Fibroblast of skin of right biceps (primary cell): ENCODE results near the gene UBAP2.

ENCODE experiments used
- DNase-seq: peaks from one replicate; pipeline ENCODE4 v3.0.0-alpha.2; 2013

UBAP2 gene

GRCh38 chr9:33921967-33922895 lies 126.5 kb downstream of the UBAP2 start:
- no peak for DNase-seq

GRCh38 chr9:33919276-33919897 lies 129.3 kb downstream of the UBAP2 start:
- no peak for DNase-seq

- DNase-seq, result no peak
Measured at GRCh38 chr9:33917036-33917435, 131.7 kb downstream of the UBAP2 start.

DNA sequence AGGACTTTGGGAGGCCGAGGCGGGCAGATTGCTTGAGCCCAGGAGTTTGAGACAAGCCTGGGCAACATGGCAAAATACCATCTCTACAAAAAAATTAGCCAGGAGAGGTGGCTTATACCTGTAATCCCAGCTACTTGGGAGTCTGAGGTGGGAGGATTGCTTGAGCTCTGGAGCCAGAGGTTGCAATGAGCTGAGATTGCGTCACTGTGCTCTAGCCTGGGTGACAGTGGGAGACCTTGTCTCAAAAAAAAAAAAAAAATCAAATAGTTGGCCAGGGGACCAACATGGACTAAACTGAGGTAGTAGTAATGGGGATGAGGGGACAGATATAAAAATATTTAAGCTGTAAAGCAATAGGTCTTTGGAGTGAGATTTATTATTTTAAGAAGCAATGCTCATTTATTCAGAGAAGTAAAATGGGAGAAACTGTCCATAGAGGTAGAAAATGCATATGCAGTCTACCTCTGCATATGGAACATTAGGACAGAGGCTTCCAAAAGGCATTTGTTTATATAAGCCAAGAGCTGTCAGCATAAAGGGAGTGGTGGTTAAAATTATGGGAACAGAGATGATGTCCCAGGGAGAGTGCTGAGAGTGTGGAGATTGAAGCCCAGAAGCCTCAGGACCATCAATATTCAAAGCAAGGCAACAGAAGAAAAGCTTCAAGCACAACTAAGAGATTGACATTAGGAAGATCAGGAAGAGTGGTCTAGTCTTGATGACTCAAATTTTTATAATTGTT lies 133.6 kb downstream of the UBAP2 start:
- DNase-seq, result no peak

DNA sequence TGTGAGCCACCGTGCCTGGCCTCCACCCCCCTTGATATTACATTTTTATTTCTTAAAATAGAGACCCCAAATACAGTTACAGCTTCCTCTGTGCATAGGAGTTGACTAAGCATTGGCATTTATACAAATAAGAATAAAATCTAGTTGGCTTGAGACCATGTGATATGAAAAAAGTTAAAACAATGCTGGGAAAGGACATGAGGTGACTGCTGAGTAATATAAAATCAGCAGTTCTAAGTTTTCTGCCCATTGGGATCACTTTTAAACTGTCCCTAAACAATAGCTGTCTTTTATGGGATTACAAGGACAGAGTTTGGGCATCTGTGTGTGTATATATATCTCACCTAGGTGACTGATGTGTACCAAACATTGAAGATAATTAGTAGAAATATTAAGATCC lies 135.1 kb downstream of the UBAP2 start:
- no peak for DNase-seq

DNA sequence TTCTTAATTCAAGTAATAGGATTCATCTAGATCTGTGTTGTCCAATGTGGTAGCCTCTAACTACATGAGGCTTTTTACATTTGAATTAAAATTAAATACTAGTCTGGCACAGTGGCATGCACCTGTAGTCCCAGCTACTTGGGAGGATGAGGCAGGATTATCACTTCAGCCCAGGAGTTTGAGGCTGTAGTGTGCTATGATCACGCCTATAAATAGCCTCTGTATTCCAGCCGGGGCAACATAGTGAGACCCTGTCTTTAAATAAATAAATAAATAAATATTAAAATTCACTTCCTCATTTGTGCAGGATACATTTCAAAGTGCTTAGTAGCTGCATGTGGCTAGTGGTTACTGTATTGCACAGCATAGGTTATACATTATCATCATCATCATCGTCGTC lies 139.9 kb downstream of the UBAP2 start:
- no peak for DNase-seq

DNA sequence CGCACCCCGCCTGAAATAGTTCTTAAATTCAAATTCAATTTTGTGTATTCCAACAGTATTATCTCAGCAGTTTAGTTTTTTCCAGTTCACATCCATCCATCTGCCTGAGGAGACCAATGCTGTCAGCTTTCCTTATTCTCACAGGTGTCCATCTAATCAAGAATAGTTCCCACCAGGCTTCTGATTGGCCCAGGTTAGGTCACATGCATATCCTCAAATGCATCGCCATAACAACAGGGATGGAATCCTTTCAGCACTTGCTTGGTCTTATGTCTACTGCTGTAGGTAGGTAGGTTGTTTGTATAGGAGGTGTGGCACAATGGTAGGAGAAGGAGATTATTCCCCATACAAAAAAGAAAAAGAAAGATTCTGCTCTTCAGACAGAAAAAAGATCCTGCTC lies 140.6 kb downstream of the UBAP2 start:
- DNase-seq, result no peak

DNA sequence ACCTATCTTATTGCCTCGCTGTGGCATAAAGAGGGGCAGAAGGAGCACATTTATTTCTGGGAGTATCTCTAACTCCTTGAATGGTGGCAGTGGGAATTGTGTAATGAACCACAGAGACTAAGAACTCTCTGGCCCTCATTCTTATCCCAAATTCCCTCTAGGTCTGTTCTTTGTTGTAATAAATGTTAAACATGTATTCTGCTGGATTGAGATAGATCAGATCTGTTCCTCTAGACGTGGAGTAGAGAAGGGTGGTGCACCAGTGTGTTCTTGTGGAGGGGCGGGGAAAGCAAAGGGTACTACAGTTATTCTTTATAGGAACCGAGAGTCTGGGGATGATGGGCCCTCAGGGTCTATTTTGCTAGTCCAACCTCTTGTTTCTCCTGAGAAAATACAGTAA lies 141.3 kb downstream of the UBAP2 start:
- DNase-seq, result no peak

DNA sequence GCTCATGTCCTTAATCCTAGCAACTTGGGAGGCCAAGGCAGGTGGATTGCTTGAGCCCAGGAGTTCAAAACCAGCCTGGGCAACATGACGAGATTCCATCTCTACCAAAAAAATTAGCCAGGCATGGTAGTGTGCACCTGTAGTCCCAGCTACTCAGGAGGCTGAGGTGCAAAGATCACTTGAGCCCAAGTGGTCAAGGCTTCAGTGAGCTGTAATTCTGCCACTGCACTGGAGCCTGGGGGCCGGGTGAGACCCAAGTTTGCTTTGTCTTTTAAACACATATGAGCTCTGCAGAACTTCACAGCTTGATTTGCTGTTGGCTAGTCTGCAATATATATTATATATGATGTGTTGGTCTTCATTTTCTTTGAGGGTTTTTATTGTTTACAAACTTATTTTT lies 141.9 kb downstream of the UBAP2 start:
- no peak for DNase-seq

- DNase-seq, result no peak
Measured at GRCh38 chr9:33905137-33905536, 143.6 kb downstream of the UBAP2 start.

DNA sequence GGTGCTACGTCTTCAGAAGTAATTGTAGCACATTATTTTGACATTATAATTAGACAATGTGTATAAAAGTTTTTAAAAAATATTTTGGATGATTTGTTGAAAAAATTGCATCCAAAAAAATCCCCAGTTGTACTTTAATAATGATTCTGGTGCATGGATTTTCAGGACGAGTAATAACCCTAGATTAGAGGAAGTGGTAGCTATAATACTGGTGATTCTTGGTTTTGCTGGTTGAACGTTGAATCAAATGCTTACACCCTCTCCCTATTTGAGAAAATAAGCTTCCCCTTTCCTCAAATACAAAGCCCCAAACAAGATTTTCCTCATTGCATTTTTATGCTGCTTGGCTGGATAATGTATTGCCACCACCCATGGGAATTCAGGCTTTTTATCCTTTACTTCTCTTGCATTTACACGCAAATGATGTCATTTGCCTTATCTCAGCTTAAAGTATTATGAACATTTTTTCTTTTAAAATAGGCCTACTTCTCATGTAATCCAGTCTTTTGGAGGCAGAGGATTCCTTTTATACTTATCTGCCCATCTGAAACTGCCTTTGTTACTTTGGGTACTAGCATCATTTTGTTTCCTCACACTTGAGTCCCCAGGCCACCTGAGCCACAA lies 145.4 kb downstream of the UBAP2 start:
- DNase-seq, result no peak

GRCh38 chr9:33894316-33894715 lies 154.4 kb downstream of the UBAP2 start:
- DNase-seq, result no peak

GRCh38 chr9:33893861-33894260 lies 154.8 kb downstream of the UBAP2 start:
- DNase-seq, result no peak

GRCh38 chr9:33885948-33886347 lies 162.7 kb downstream of the UBAP2 start:
- DNase-seq, result no peak

DNA sequence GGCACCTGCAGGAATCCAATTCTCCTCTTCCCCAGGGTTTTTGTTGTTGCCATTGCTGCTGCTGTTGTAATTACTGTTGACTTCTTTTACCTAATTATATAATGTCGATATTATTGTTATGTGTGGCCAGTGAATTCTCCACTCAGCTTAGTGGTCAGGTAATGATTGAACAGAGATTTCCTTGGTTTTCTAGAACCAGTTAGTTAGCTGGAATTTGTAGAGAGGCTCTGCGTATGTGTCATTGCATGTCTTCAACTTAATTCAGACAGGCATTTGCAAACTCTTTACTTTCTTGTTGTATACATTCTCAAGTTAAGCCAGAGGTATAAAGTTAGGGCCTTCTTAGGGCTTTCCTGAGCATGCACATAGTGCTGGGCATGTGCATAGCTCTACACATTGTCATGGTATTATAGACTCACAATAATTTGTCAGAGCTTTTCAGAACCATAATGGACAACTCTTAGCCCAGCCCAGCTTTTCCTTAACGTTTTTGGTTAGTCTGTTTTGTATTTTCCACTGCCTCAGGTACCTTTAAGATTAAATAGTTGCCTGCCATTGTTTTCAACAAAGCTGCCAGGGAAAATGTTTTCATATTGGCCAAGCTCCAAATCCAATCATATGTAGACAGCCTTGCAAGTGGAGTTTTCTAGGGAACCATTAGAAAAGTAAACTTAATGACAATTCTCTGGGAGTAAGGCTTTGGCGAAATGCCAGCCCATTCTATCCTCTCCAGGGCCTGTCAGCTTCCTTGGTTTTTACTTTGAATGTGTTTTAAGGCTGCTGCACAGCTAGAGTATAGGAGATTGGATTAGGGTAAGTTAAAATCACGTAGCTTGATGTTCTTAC lies 163.6 kb downstream of the UBAP2 start:
- DNase-seq, result peak; percentile 53

DNA sequence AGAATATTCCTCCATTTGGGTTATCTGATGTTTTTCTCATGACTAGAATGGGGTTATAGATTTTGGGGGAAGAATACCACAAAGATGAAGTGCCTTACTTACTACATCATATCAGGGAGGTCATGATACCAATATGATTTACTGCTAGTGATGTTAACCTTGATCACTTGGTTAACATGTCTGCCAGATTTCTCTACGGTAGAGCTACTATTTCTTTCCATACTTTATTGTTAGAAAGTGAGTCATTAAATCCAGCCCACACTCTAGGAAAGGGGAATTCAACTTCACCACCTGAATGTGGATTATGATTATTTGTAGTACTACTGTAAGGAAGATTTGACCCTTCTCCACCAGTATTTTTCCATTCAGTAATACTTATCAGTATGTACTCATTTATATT lies 167.1 kb downstream of the UBAP2 start:
- DNase-seq, result peak; percentile 47

DNA sequence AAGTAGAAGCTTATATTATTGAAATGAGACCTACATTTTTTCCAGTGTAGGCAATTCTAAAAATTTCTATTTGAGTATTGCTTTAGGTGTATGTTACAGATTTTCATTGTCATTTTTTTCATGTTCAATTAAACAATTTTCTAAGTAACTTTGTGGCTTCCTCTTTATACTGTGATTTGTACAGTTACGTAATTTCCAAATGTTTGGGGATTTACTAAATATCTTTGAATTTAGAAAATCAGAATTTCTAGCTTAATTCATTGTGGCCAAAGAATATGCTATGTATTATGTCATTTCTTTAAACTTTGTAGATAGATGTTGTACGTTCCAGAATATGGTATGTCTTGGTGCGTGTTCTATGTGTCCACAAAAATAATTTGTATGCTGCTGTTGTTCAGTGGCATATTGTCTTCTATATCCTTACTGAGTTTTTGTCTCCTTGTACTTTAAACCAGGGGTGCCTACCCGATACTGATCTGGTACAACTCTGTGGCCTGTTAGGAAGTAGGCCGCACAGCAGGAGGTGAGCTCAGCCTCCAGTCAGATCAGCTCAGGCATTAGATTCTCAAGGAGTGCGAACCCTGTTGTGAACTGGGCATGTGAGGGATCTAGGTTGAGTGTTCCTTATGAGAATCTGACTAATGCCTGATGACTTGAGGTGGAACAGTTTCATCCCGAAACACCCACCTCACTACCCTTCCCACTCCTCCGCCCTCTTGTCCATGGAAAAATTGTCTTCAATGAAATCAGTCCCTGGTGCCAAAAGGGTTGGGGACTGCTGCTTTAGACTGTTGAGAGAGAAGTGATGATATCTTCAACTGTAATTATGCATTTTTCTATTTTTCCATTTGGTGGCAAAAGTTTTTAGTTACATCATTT lies 168.2 kb downstream of the UBAP2 start:
- no peak for DNase-seq

DNA sequence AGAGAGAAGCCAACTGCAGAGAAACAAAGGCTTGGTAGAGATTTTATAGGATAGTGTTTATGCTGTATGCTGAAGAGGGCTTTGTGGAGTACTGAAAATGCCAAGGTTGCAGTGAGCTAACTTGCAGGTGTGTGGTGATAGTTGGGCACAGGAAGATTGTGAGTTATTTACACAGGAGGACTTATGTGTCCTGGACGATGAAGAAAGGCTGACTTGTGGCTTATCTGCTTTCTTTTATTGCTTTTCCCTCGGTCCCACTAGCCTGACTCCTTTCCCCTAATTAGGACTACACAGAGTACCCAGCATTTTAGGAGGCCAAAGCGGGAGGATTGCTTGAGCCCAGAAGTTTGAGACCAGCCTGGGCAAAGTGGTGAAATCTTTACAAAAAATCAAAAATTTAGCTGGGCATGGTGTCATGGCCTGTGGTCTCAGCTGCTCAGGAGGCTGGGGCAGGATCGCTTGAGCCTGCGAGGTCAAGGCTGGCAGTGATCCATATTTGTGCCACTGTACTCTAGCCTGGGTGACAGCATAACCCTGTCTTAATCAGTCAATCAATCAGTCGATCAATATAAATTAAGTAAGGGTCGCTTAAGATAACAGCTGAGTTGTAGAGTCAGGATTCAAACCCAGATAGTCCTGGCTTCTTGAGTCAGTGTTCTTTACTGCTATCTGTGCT lies 169.9 kb downstream of the UBAP2 start:
- DNase-seq, result no peak

DNA sequence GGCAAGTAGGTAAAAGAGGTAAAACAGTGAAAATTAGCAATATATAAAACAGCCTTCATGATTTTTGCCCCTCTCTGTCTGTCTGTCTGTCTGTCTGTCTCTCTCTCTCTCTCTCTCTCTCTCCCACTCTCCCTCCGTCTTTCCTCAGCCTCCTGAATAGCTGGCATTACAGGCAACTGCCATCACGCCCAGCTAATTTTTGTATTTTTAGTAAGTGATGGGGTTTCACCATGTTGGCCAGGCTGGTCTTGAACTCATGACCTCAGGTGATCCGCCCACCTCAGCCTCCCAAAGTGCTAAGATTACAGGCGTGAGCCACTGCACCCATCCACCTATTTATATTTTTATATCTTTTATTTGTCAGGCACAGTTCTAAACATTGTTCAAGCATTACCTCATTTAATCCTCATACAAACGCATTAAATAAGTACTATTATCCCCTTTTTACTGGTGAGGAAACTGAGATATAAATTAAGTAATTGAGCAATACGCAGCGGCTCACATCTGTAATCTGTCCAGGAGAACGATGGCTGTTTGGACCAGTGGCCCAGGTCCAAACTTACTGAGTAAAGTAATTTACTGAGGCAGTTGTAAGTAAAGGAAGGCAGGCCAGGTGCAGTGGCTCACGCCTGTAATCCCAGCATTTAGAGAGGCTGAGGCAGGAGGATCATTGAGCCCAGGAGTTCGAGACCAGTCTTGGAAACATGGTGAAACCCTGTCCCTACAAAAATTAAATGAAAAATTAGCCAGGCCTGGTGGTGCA lies 170.8 kb downstream of the UBAP2 start:
- DNase-seq, result no peak
